Activated B cell treated with CpG ODN at 0.5 μM for 24 hours (primary cell): ENCODE results near the gene CCDC83. TPM values are rescaled to one million over a fixed set of nuclear protein-coding genes. Genes with fewer than 3 reads are reported as not detected.
"Not testable (repeated sequence)": the region's sequence is repeated elsewhere in the genome, so short reads cannot be mapped to it uniquely, and the experiment has no call there.

Source experiments
- ATAC-seq: fragments of 200-7000 bp; cut with Tn5 transposase; one replicate; pipeline ENCODE4 v1.10.0; 2021; ENCODE audit warnings: low read depth, mild to moderate bottlenecking, moderate library complexity
- CTCF ChIA-PET: fragments of 350-600 bp; sonication (Branson Sonifier 250); formaldehyde crosslinking; loops from one replicate; lab custom pipeline; 2021; ENCODE audit warnings: antibody characterized with exemption; lab: Charles Lee
- POLR2A ChIA-PET: fragments of 350-600 bp; sonication (Branson Sonifier 250); formaldehyde crosslinking; loops from one replicate; lab custom pipeline; 2021; ENCODE audit warnings: antibody characterized with exemption; lab: Charles Lee
- DNase-seq: peaks from one replicate; pipeline ENCODE4 v3.0.0; 2022
- H3K27ac Mint-ChIP-seq: one replicate; pipeline ENCODE4 v1.8.0; 2020; ENCODE audit warnings: mixed read lengths
- H3K27me3 Mint-ChIP-seq: one replicate; pipeline ENCODE4 v1.8.0; 2021; ENCODE audit warnings: mixed read lengths
- H3K36me3 Mint-ChIP-seq: one replicate; pipeline ENCODE4 v1.8.0; 2021; ENCODE audit warnings: low read depth, mixed read lengths
- H3K4me1 Mint-ChIP-seq: one replicate; pipeline ENCODE4 v1.8.0; 2021; ENCODE audit warnings: mixed read lengths
- H3K4me3 Mint-ChIP-seq: one replicate; pipeline ENCODE4 v1.8.0; 2020; ENCODE audit warnings: mild to moderate bottlenecking, mixed read lengths
- H3K9me3 Mint-ChIP-seq: one replicate; pipeline ENCODE4 v1.8.0; 2020; ENCODE audit warnings: mixed read lengths
- CTCF ChIP-seq: fragments of 200-600 bp; IDR thresholded peaks from one replicate; pipeline ENCODE4 v1.8.0; 2022; ENCODE audit warnings: antibody characterized with exemption, mild to moderate bottlenecking
- intact Hi-C: fragments of 100-400 bp; cut with micrococcal nuclease; formaldehyde crosslinking; loops from one replicate; pipeline ENCODE4 v1.15.1; 2024
- total RNA-seq: library from RNA; stranded (reverse); gene quantifications from 2 replicates; pipeline ENCODE4 v1.2.3, GENCODE V29; 2022

CCDC83 gene
- total RNA-seq, 1 donor from 2014 or later = not detected

- DNase-seq (no peak), ATAC-seq (no peak)
- TF ChIP-seq CTCF = no peak
- CTCF ChIA-PET = interaction anchor here (0.7 to 1.8 kb wide), 14 partner anchors 11 to 967 kb away, joined by 3 to 13 read pairs (median 6); partner anchors contain the start of gene HIKESHI
- H3K9me3 Mint-ChIP-seq = peaks cover 2% of the 10 kb centered on the region
- peaks cover 8% of the 10 kb centered on the region for H3K4me1 Mint-ChIP-seq
- POLR2A ChIA-PET = interaction anchor here (0.6 to 1.7 kb wide), 5 partner anchors 189 to 448 kb away, joined by 3 to 5 read pairs (median 4); partner anchors contain the start of genes CREBZF, DLG2, HIKESHI and PICALM
- intact Hi-C loops = loop anchor here (1.0 to 10.0 kb wide), 8 partner anchors 190 to 1441 kb away; partner anchors contain the start of gene TMEM135
- H3K36me3 Mint-ChIP-seq = no peaks in the 10 kb centered on the region
- H3K4me3 Mint-ChIP-seq = peak overlapping the region; percentile 90
- H3K27me3 Mint-ChIP-seq = no peaks in the 10 kb centered on the region
- H3K27ac Mint-ChIP-seq = peak overlapping the region; percentile 79
Measured at GRCh38 chr11:85854212-85854556, 999 bp upstream of the CCDC83 start.

GRCh38 chr11:85854557-85855340 lies 434 bp upstream of the CCDC83 start:
- TF ChIP-seq CTCF = peak; percentile 65
- peak overlapping the region; percentile 79 for H3K27ac Mint-ChIP-seq

GRCh38 chr11:85857098-85857497 lies 1.9 kb downstream of the CCDC83 start:
- no peak for DNase-seq
- POLR2A ChIA-PET = no interaction called here
- intact Hi-C loops = loop anchor here (5.0 to 10.0 kb wide), 4 partner anchors 125 to 1438 kb away; partner anchors contain the start of gene TMEM135
- ATAC-seq = no peak
- TF ChIP-seq CTCF = no peak
- no peaks in the 10 kb centered on the region for H3K9me3 Mint-ChIP-seq
- peaks cover 8% of the 10 kb centered on the region for H3K27me3 Mint-ChIP-seq
- H3K4me3 Mint-ChIP-seq = no peak overlapping the region
- no peaks in the 10 kb centered on the region for H3K36me3 Mint-ChIP-seq
- CTCF ChIA-PET = no interaction called here
- no peak overlapping the region for H3K27ac Mint-ChIP-seq
- H3K4me1 Mint-ChIP-seq = peaks cover 8% of the 10 kb centered on the region

More at GRCh38 chr11:85854557-85855340, 434 bp upstream of the CCDC83 start:
- CTCF ChIA-PET = interaction anchor here (0.7 to 1.8 kb wide), 24 partner anchors 9 to 1100 kb away, joined by 3 to 13 read pairs (median 3); partner anchors contain the start of genes HIKESHI and TMEM126A
- Mint-ChIP-seq H3K9me3 (peaks cover 2% of the 10 kb centered on the region), H3K4me3 (peak overlapping the region; percentile 90), H3K27me3 (peaks cover 3% of the 10 kb centered on the region), H3K36me3 (no peaks in the 10 kb centered on the region), H3K4me1 (peaks cover 8% of the 10 kb centered on the region)
- intact Hi-C loops = loop anchor here (1.0 to 10.0 kb wide), 16 partner anchors 128 to 1440 kb away; partner anchors contain the start of genes EED, HIKESHI, TMEM126B and TMEM135
- POLR2A ChIA-PET = interaction anchor here (0.6 to 1.7 kb wide), 10 partner anchors 190 to 448 kb away, joined by 3 to 9 read pairs (median 4); partner anchors contain the start of genes CREBZF, DLG2, EED and HIKESHI
- ATAC-seq = peak; percentile 91
- peak; percentile 88 for DNase-seq

- intact Hi-C loops = loop anchor here (5.0 to 10.0 kb wide), 4 partner anchors 123 to 1435 kb away; partner anchors contain the start of gene TMEM135
- H3K9me3 Mint-ChIP-seq, H3K27me3 Mint-ChIP-seq, ATAC-seq, CTCF ChIA-PET, H3K4me3 Mint-ChIP-seq, DNase-seq, H3K27ac Mint-ChIP-seq, H3K4me1 Mint-ChIP-seq, H3K36me3 Mint-ChIP-seq: not testable (repeated sequence)
- POLR2A ChIA-PET = interaction anchor here (0.6 kb wide), 1 partner anchor 47 kb away, joined by 5 read pairs; no protein-coding TSS in a partner anchor
Measured at GRCh38 chr11:85859541-85859940, 4.4 kb downstream of the CCDC83 start.

GRCh38 chr11:85863855-85864254 lies 8.7 kb downstream of the CCDC83 start:
- no peak overlapping the region for H3K4me3 Mint-ChIP-seq
- intact Hi-C loops = no loop called here
- peaks cover 8% of the 10 kb centered on the region for H3K27me3 Mint-ChIP-seq
- DNase-seq (no peak), ATAC-seq (no peak)
- ChIA-PET CTCF (interaction anchor here (0.8 kb wide), 1 partner anchor 9 kb away, joined by 3 read pairs; the partner anchor contains the start of gene CCDC83), POLR2A (no interaction called here)
- no peaks in the 10 kb centered on the region for H3K9me3 Mint-ChIP-seq
- no peak overlapping the region for H3K27ac Mint-ChIP-seq
- no peak for TF ChIP-seq CTCF
- H3K4me1 Mint-ChIP-seq = no peaks in the 10 kb centered on the region
- no peaks in the 10 kb centered on the region for H3K36me3 Mint-ChIP-seq
